Aortic smooth muscle cell (primary cell): ENCODE results near the gene RRAGA. TPM values are rescaled to one million over a fixed set of nuclear protein-coding genes. Genes with fewer than 3 reads are reported as not detected.

Experiments
- total RNA-seq: library from RNA; depleted of rRNA; stranded (reverse); fragments of >200 nt; gene quantifications from 2 replicates; pipeline ENCODE4 v1.2.3, GENCODE V29; 2014

RRAGA gene, protein sequence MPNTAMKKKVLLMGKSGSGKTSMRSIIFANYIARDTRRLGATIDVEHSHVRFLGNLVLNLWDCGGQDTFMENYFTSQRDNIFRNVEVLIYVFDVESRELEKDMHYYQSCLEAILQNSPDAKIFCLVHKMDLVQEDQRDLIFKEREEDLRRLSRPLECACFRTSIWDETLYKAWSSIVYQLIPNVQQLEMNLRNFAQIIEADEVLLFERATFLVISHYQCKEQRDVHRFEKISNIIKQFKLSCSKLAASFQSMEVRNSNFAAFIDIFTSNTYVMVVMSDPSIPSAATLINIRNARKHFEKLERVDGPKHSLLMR
- 52.9 and 58.7 TPM in 2 replicates for total RNA-seq

GRCh38 chr9:19048966-19049916 is at the start of gene RRAGA:
Gene RRAGA (plus strand): TSS chr9:19049427. CDS start chr9:19049660, 233 bp downstream.

GRCh38 chr9:19033015-19033414 is 16.2 kb upstream of the RRAGA start, which contains the start of gene SAXO1:
Gene SAXO1 (minus strand): TSS chr9:19033209. CDS start chr9:19032908, 301 bp downstream.

Other genes with a start within 250 kb of the RRAGA start
- under 0.01 TPM in 2 replicates for gene SAXO1, start 16.2 kb upstream of the RRAGA start, total RNA-seq
- gene HAUS6, start 53.5 kb downstream of the RRAGA start, total RNA-seq: 8.3 and 11.0 TPM in 2 replicates
- gene PLIN2, start 78.1 kb downstream of the RRAGA start, total RNA-seq: 72.3 TPM in 2 replicates
- gene DENND4C, start 181.3 kb downstream of the RRAGA start, total RNA-seq: 69.9 and 73.1 TPM in 2 replicates